HEK293 (cell line): ENCODE measurements around the gene MEX3A.
A peak's percentile ranks its signal among the peaks of the same experiment; 100 is the strongest.
"Not testable (repeated sequence)": the region's sequence is repeated elsewhere in the genome, so short reads cannot be mapped to it uniquely, and the experiment has no call there.

Source experiments
- CTCF ChIA-PET: fragments of 350-600 bp; formaldehyde crosslinking; extraction: SDS; loops from one replicate; lab custom pipeline; 2021; ENCODE audit warnings: antibody characterized with exemption; lab: Yijun Ruan, JAX
- POLR2A ChIA-PET: fragments of 300-600 bp; formaldehyde crosslinking; extraction: SDS; loops from one replicate; lab custom pipeline; 2020; ENCODE audit warnings: antibody characterized with exemption, inconsistent platforms; lab: Yijun Ruan, JAX
- H3K27ac ChIP-seq: fragments of 200-500 bp; sonication (Bioruptor generic); 2 replicates; pipeline ENCODE4 v1.5.1; 2014; ENCODE audit warnings: low read depth, low read length, control low read depth, inconsistent platforms; ENCODE audit errors: extremely low read depth
- H3K36me3 ChIP-seq, 2 experiments: fragments of 200-500 bp in 1 of 2; sonication (Bioruptor generic) in 1 of 2; 1 replicate in 1 of 2; 2 replicates in 1 of 2; pipeline ENCODE4 v1.5.1; 2014 to 2017; ENCODE audit warnings: inconsistent platforms in 2 of 2, low read length in 2 of 2; ENCODE audit not compliant: control insufficient read depth in 2 of 2, insufficient read depth in 1 of 2
- H3K4me1 ChIP-seq: fragments of 200-500 bp; sonication (Bioruptor generic); 2 replicates; pipeline ENCODE4 v1.5.1; 2014; ENCODE audit warnings: mild to moderate bottlenecking, low read length, inconsistent platforms; ENCODE audit not compliant: control insufficient read depth, insufficient read depth
- H3K4me3 ChIP-seq: 2 replicates; pipeline ENCODE4 v1.5.1; 2011; ENCODE audit warnings: low read depth, mild to moderate bottlenecking, control low read depth, low read length, moderate library complexity
- H3K9me3 ChIP-seq: fragments of 200-500 bp; sonication (Bioruptor generic); 2 replicates; pipeline ENCODE4 v1.5.1; 2014; ENCODE audit warnings: low read depth, low read length, inconsistent platforms; ENCODE audit not compliant: control insufficient read depth, insufficient read depth
- KLF1 ChIP-seq: fragments of 450-650 bp; formaldehyde crosslinking; IDR thresholded peaks from 2 replicates; pipeline ENCODE4 v1.5.1; 2016; ENCODE audit warnings: missing biosample characterization, missing genetic modification characterization
- KLF16 ChIP-seq: fragments of 450-650 bp; formaldehyde crosslinking; IDR thresholded peaks from 2 replicates; pipeline ENCODE4 v1.5.1; 2017; ENCODE audit warnings: missing biosample characterization, missing genetic modification characterization
- KLF8 ChIP-seq: fragments of 450-650 bp; formaldehyde crosslinking; IDR thresholded peaks from 2 replicates; pipeline ENCODE4 v1.5.1; 2016; ENCODE audit warnings: missing biosample characterization, missing genetic modification characterization
- KLF9 ChIP-seq: fragments of 450-650 bp; formaldehyde crosslinking; IDR thresholded peaks from 2 replicates; pipeline ENCODE4 v1.5.1; 2016; ENCODE audit warnings: missing biosample characterization, missing genetic modification characterization, low read depth
- SP3 ChIP-seq: fragments of 450-650 bp; formaldehyde crosslinking; IDR thresholded peaks from 2 replicates; pipeline ENCODE4 v1.5.1; 2016; ENCODE audit warnings: missing biosample characterization, missing genetic modification characterization
- TRIM28 ChIP-seq: IDR thresholded peaks from 2 replicates; pipeline ENCODE4 v1.6.1; 2011; ENCODE audit warnings: low read length, control low read depth, borderline replicate concordance
- ZBTB21 ChIP-seq: fragments of 450-650 bp; formaldehyde crosslinking; IDR thresholded peaks from 2 replicates; pipeline ENCODE4 v1.5.1; 2017; ENCODE audit warnings: missing biosample characterization, missing genetic modification characterization
- ZBTB7A ChIP-seq: fragments of 450-650 bp; formaldehyde crosslinking; IDR thresholded peaks from 2 replicates; pipeline ENCODE4 v1.5.1; 2016; ENCODE audit warnings: low read depth, missing biosample characterization, missing genetic modification characterization
- ZNF26 ChIP-seq: fragments of 450-650 bp; formaldehyde crosslinking; IDR thresholded peaks from 2 replicates; pipeline ENCODE4 v1.5.1; 2016; ENCODE audit warnings: missing biosample characterization, missing genetic modification characterization
- ZNF366 ChIP-seq: fragments of 450-650 bp; formaldehyde crosslinking; conservative IDR thresholded peaks from 2 replicates; pipeline ENCODE4 v1.5.1; 2016; ENCODE audit warnings: missing biosample characterization, missing genetic modification characterization
- ZNF416 ChIP-seq: fragments of 450-650 bp; formaldehyde crosslinking; IDR thresholded peaks from 2 replicates; pipeline ENCODE4 v1.5.1; 2016; ENCODE audit warnings: missing biosample characterization, missing genetic modification characterization
- ZNF664 ChIP-seq: fragments of 450-650 bp; formaldehyde crosslinking; IDR thresholded peaks from 2 replicates; pipeline ENCODE4 v1.5.1; 2016; ENCODE audit warnings: missing biosample characterization, missing genetic modification characterization
- ZNF701 ChIP-seq: fragments of 450-650 bp; formaldehyde crosslinking; IDR thresholded peaks from 2 replicates; pipeline ENCODE4 v1.5.1; 2016; ENCODE audit warnings: missing biosample characterization, missing genetic modification characterization
- ZSCAN16 ChIP-seq: fragments of 450-650 bp; formaldehyde crosslinking; IDR thresholded peaks from 2 replicates; pipeline ENCODE4 v1.5.1; 2016; ENCODE audit warnings: missing biosample characterization, missing genetic modification characterization
- TF ChIP-seq, protein P1 (sequence below): fragments of 450-650 bp; formaldehyde crosslinking; IDR thresholded peaks from 2 replicates; pipeline ENCODE4 v1.5.1; 2017; ENCODE audit warnings: missing biosample characterization, missing genetic modification characterization
- TF ChIP-seq, protein P2 (sequence below): fragments of 450-650 bp; formaldehyde crosslinking; IDR thresholded peaks from 2 replicates; pipeline ENCODE4 v1.5.1; 2016; ENCODE audit warnings: missing biosample characterization, missing genetic modification characterization

MEX3A gene

GRCh38 chr1:156045076-156045475 lies 37.2 kb downstream of the MEX3A start:
- Histone ChIP-seq H3K4me3 (no peak overlapping the region), H3K9me3 (no peaks in the 10 kb centered on the region), H3K27ac (no peak overlapping the region), H3K4me1 (no peaks in the 10 kb centered on the region), H3K36me3 (peaks cover 8 to 78% of the 10 kb centered on the region in 2 experiments; a peak in 2 of 3 replicates)
- TF ChIP-seq ZNF664 (tag by site-specific recombination) (peak; percentile 55), KLF16 (tag by site-specific recombination) (no peak)
- POLR2A ChIA-PET, result no interaction called here
- CTCF ChIA-PET, result interaction anchor here (0.8 to 1.3 kb wide), 4 partner anchors 19 to 55 kb away, joined by 4 to 7 read pairs (median 6); no protein-coding TSS in a partner anchor

GRCh38 chr1:156042828-156043227 lies 39.4 kb downstream of the MEX3A start:
- TF ChIP-seq, protein P1, sequence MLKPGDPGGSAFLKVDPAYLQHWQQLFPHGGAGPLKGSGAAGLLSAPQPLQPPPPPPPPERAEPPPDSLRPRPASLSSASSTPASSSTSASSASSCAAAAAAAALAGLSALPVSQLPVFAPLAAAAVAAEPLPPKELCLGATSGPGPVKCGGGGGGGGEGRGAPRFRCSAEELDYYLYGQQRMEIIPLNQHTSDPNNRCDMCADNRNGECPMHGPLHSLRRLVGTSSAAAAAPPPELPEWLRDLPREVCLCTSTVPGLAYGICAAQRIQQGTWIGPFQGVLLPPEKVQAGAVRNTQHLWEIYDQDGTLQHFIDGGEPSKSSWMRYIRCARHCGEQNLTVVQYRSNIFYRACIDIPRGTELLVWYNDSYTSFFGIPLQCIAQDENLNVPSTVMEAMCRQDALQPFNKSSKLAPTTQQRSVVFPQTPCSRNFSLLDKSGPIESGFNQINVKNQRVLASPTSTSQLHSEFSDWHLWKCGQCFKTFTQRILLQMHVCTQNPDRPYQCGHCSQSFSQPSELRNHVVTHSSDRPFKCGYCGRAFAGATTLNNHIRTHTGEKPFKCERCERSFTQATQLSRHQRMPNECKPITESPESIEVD (tag by site-specific recombination), result no peak
- TF ChIP-seq KLF9 (tag by site-specific recombination) (no peak), ZNF26 (tag by site-specific recombination) (no peak), SP3 (no peak)
- H3K4me1 ChIP-seq, result no peaks in the 10 kb centered on the region
- no peak overlapping the region for H3K4me3 ChIP-seq
- POLR2A ChIA-PET, result interaction anchor here (0.8 kb wide), 1 partner anchor 12 kb away, joined by 3 read pairs; no protein-coding TSS in a partner anchor
- no peak overlapping the region for H3K27ac ChIP-seq
- CTCF ChIA-PET, result interaction anchor here (0.5 to 2.0 kb wide), 3 partner anchors 23 to 104 kb away, joined by 3 to 7 read pairs (median 6); no protein-coding TSS in a partner anchor
- H3K36me3 ChIP-seq, result peaks cover 15 to 68% of the 10 kb centered on the region in 2 experiments; a peak in 2 of 3 replicates
- H3K9me3 ChIP-seq, result no peaks in the 10 kb centered on the region

- H3K36me3 ChIP-seq, result peaks cover 14 to 29% of the 10 kb centered on the region in 2 experiments; a peak in 2 of 3 replicates
- H3K27ac ChIP-seq, POLR2A ChIA-PET, H3K9me3 ChIP-seq, H3K4me3 ChIP-seq, H3K4me1 ChIP-seq: not testable (repeated sequence)
- CTCF ChIA-PET, result interaction anchor here (1.1 to 1.3 kb wide), 2 partner anchors 10 to 96 kb away, joined by 3 to 5 read pairs; no protein-coding TSS in a partner anchor
Observed at GRCh38 chr1:156034991-156035390, 47.3 kb downstream of the MEX3A start.

- TF ChIP-seq ZNF366, result no peak
- peaks cover 9 to 20% of the 10 kb centered on the region in 2 experiments; a peak in 2 of 3 replicates for H3K36me3 ChIP-seq
- no peaks in the 10 kb centered on the region for H3K9me3 ChIP-seq
- H3K4me3 ChIP-seq, result no peak overlapping the region
- CTCF ChIA-PET, result no interaction called here
- no peaks in the 10 kb centered on the region for H3K4me1 ChIP-seq
- POLR2A ChIA-PET, result interaction anchor here (0.6 to 0.7 kb wide), 2 partner anchors 22 to 79 kb away, joined by 4 to 6 read pairs; no protein-coding TSS in a partner anchor
- H3K27ac ChIP-seq, result no peak overlapping the region
Observed at GRCh38 chr1:156033011-156033410, 49.3 kb downstream of the MEX3A start.

DNA sequence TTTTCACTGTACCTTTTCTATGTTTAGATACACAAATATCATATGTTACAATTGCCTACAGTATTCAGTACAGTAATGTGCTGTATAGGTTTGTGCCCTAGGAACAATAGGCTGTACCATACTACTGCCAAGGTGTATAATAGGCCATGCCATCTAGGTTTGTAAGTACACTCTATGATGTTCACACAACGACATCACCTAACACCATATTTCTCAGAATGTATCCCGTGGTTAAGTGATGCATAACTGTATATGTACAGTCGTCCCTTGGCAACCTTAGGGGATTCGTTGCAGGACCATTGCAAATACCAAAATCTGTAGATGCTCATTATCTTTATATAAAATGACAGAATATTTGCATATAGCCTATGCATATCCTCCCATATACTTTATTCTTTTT lies 55.7 kb downstream of the MEX3A start:
- CTCF ChIA-PET, result interaction anchor here (0.6 to 1.8 kb wide), 9 partner anchors 11 to 40 kb away, joined by 3 to 7 read pairs (median 5); partner anchors contain the start of gene LAMTOR2
- no peak overlapping the region for H3K27ac ChIP-seq
- TF ChIP-seq, protein P2, sequence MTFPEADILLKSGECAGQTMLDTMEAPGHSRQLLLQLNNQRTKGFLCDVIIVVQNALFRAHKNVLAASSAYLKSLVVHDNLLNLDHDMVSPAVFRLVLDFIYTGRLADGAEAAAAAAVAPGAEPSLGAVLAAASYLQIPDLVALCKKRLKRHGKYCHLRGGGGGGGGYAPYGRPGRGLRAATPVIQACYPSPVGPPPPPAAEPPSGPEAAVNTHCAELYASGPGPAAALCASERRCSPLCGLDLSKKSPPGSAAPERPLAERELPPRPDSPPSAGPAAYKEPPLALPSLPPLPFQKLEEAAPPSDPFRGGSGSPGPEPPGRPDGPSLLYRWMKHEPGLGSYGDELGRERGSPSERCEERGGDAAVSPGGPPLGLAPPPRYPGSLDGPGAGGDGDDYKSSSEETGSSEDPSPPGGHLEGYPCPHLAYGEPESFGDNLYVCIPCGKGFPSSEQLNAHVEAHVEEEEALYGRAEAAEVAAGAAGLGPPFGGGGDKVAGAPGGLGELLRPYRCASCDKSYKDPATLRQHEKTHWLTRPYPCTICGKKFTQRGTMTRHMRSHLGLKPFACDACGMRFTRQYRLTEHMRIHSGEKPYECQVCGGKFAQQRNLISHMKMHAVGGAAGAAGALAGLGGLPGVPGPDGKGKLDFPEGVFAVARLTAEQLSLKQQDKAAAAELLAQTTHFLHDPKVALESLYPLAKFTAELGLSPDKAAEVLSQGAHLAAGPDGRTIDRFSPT (tag by site-specific recombination), result no peak
- TF ChIP-seq KLF1 (no peak), ZNF701 (tag by site-specific recombination) (no peak), ZBTB21 (tag by site-specific recombination) (no peak), KLF8 (tag by site-specific recombination) (no peak), ZNF416 (no peak), TRIM28 (no peak), ZSCAN16 (tag by site-specific recombination) (no peak), ZBTB7A (tag by site-specific recombination) (no peak)
- POLR2A ChIA-PET, result no interaction called here
- H3K36me3 ChIP-seq, result no peaks in the 10 kb centered on the region
- no peak overlapping the region for H3K4me3 ChIP-seq
- H3K4me1 ChIP-seq, result no peaks in the 10 kb centered on the region
- H3K9me3 ChIP-seq, result no peaks in the 10 kb centered on the region
